Measurements from ENCODE around the gene CORO2B. TPM values are rescaled to one million over a fixed set of nuclear protein-coding genes. Genes with fewer than 3 reads are reported as not detected.

The CORO2B gene
- total and polyA plus RNA-seq, 2 experiments from 2014 or later = 1.6 to 4.6 TPM

DNA sequence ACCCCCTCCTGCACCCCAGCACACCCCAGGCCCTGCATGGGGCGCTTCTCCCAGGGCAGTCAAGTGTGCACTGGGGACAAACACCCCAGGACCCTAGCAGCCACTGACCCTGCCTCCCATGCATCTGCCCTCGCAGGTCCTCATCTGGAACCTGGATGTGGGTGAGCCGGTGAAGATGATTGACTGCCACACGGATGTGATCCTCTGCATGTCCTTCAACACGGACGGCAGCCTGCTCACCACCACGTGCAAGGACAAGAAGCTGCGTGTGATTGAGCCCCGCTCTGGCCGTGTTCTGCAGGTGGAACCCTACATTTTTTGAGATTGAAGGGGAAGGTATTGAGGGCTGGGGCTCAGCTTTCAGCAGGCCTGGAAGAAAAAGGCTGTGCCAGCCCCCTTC is 132.6 kb downstream of the CORO2B start (continued):
- no peak for TF ChIP-seq JUNB (IDR thresholded peaks at IDR 0.05; ENCODE audit: unreplicated experiment)
- TF ChIP-seq, protein P1, sequence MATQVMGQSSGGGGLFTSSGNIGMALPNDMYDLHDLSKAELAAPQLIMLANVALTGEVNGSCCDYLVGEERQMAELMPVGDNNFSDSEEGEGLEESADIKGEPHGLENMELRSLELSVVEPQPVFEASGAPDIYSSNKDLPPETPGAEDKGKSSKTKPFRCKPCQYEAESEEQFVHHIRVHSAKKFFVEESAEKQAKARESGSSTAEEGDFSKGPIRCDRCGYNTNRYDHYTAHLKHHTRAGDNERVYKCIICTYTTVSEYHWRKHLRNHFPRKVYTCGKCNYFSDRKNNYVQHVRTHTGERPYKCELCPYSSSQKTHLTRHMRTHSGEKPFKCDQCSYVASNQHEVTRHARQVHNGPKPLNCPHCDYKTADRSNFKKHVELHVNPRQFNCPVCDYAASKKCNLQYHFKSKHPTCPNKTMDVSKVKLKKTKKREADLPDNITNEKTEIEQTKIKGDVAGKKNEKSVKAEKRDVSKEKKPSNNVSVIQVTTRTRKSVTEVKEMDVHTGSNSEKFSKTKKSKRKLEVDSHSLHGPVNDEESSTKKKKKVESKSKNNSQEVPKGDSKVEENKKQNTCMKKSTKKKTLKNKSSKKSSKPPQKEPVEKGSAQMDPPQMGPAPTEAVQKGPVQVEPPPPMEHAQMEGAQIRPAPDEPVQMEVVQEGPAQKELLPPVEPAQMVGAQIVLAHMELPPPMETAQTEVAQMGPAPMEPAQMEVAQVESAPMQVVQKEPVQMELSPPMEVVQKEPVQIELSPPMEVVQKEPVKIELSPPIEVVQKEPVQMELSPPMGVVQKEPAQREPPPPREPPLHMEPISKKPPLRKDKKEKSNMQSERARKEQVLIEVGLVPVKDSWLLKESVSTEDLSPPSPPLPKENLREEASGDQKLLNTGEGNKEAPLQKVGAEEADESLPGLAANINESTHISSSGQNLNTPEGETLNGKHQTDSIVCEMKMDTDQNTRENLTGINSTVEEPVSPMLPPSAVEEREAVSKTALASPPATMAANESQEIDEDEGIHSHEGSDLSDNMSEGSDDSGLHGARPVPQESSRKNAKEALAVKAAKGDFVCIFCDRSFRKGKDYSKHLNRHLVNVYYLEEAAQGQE (IDR thresholded peaks at IDR 0.05; ENCODE audit: unreplicated experiment) = no peak

DNA sequence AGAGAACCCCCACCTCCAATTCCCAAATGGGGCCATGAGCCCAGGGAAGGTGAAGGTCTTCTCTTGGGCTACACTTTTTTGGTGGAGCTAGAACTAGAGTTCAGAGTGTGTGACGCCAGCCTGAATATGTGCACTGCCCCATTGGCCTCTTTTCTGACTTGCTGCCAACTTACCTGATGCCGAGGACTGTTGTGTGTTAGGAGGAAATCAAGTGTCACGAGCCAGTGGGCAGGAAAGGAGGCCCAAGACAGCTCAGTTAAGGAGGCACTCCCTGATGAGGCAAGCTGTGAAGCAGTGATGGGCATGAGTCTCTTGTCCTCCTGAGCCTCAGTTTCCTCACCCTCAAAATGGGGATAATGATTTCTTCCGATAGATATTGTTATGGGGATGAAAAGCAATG is 134.1 kb downstream of the CORO2B start:
- no peak overlapping the region for H2AFZ ChIP-seq
- H3K4me1 ChIP-seq (ENCODE audit: insufficient read depth) = no peaks in the 10 kb centered on the region
- H3F3A ChIP-seq (replicated peaks; ENCODE audit: low read depth) = no peaks in the 10 kb centered on the region
- Mint-ChIP-seq H3K4me3 (no peak overlapping the region), H3K27me3 (ENCODE audit: insufficient read depth, low read depth, poor library complexity) (peaks cover 6% of the 10 kb centered on the region), H3K27ac (no peak overlapping the region), H3K4me1 (no peaks in the 10 kb centered on the region), H3K36me3 (ENCODE audit: low read depth) (no peaks in the 10 kb centered on the region; the same call in 2 of the 3 replicates), H3K9me3 (no peaks in the 10 kb centered on the region)
- H4K20me1 ChIP-seq (replicated peaks; ENCODE audit: insufficient read depth) = no peaks in the 10 kb centered on the region
- H3K79me2 ChIP-seq (replicated peaks; ENCODE audit: insufficient read depth) = no peaks in the 10 kb centered on the region
- H3K4me2 ChIP-seq = no peak overlapping the region
- H3K27me3 ChIP-seq (ENCODE audit: insufficient read depth) = no peaks in the 10 kb centered on the region
- no peak overlapping the region for H3K4me3 ChIP-seq
- ATAC-seq (no peak), DNase-seq (ENCODE audit: low spot score) (no peak)
- no peaks in the 10 kb centered on the region for H3K9me2 ChIP-seq (ENCODE audit: insufficient read depth)
- no peaks in the 10 kb centered on the region for H3K36me3 ChIP-seq (ENCODE audit: insufficient read depth)
- H3K27ac ChIP-seq (ENCODE audit: low read depth) = no peak overlapping the region
- TF ChIP-seq ZNF331 (CRISPR knock-in tag; IDR thresholded peaks at IDR 0.05; ENCODE audit: low read depth) = no peak
- TF ChIP-seq, protein P1 (IDR thresholded peaks at IDR 0.05; ENCODE audit: unreplicated experiment) = no peak
- no peak for TF ChIP-seq EZH2 (IDR thresholded peaks at IDR 0.05; ENCODE audit: low read depth, unreplicated experiment)
- TF ChIP-seq EZH2phosphoT487 (IDR thresholded peaks at IDR 0.05; ENCODE audit: unreplicated experiment) = no peak
- TF ChIP-seq POLR2AphosphoS5 (IDR thresholded peaks at IDR 0.05; ENCODE audit: low read depth) = no peak
- TF ChIP-seq ZNF114 (CRISPR knock-in tag; IDR thresholded peaks at IDR 0.05) = no peak
- no peak for TF ChIP-seq STAT1 (IDR thresholded peaks at IDR 0.05; ENCODE audit: unreplicated experiment)
- TF ChIP-seq, protein P2, sequence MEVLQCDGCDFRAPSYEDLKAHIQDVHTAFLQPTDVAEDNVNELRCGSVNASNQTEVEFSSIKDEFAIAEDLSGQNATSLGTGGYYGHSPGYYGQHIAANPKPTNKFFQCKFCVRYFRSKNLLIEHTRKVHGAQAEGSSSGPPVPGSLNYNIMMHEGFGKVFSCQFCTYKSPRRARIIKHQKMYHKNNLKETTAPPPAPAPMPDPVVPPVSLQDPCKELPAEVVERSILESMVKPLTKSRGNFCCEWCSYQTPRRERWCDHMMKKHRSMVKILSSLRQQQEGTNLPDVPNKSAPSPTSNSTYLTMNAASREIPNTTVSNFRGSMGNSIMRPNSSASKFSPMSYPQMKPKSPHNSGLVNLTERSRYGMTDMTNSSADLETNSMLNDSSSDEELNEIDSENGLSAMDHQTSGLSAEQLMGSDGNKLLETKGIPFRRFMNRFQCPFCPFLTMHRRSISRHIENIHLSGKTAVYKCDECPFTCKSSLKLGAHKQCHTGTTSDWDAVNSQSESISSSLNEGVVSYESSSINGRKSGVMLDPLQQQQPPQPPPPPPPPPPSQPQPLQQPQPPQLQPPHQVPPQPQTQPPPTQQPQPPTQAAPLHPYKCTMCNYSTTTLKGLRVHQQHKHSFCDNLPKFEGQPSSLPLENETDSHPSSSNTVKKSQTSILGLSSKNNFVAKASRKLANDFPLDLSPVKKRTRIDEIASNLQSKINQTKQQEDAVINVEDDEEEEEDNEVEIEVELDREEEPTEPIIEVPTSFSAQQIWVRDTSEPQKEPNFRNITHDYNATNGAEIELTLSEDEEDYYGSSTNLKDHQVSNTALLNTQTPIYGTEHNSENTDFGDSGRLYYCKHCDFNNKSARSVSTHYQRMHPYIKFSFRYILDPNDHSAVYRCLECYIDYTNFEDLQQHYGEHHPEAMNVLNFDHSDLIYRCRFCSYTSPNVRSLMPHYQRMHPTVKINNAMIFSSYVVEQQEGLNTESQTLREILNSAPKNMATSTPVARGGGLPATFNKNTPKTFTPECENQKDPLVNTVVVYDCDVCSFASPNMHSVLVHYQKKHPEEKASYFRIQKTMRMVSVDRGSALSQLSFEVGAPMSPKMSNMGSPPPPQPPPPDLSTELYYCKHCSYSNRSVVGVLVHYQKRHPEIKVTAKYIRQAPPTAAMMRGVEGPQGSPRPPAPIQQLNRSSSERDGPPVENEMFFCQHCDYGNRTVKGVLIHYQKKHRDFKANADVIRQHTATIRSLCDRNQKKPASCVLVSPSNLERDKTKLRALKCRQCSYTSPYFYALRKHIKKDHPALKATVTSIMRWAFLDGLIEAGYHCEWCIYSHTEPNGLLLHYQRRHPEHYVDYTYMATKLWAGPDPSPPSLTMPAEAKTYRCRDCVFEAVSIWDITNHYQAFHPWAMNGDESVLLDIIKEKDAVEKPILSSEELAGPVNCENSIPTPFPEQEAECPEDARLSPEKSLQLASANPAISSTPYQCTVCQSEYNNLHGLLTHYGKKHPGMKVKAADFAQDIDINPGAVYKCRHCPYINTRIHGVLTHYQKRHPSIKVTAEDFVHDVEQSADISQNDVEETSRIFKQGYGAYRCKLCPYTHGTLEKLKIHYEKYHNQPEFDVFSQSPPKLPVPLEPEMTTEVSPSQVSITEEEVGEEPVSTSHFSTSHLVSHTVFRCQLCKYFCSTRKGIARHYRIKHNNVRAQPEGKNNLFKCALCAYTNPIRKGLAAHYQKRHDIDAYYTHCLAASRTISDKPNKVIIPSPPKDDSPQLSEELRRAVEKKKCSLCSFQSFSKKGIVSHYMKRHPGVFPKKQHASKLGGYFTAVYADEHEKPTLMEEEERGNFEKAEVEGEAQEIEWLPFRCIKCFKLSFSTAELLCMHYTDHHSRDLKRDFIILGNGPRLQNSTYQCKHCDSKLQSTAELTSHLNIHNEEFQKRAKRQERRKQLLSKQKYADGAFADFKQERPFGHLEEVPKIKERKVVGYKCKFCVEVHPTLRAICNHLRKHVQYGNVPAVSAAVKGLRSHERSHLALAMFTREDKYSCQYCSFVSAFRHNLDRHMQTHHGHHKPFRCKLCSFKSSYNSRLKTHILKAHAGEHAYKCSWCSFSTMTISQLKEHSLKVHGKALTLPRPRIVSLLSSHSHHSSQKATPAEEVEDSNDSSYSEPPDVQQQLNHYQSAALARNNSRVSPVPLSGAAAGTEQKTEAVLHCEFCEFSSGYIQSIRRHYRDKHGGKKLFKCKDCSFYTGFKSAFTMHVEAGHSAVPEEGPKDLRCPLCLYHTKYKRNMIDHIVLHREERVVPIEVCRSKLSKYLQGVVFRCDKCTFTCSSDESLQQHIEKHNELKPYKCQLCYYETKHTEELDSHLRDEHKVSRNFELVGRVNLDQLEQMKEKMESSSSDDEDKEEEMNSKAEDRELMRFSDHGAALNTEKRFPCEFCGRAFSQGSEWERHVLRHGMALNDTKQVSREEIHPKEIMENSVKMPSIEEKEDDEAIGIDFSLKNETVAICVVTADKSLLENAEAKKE (CRISPR knock-in tag; IDR thresholded peaks at IDR 0.05) = no peak
- TF ChIP-seq, protein P3, sequence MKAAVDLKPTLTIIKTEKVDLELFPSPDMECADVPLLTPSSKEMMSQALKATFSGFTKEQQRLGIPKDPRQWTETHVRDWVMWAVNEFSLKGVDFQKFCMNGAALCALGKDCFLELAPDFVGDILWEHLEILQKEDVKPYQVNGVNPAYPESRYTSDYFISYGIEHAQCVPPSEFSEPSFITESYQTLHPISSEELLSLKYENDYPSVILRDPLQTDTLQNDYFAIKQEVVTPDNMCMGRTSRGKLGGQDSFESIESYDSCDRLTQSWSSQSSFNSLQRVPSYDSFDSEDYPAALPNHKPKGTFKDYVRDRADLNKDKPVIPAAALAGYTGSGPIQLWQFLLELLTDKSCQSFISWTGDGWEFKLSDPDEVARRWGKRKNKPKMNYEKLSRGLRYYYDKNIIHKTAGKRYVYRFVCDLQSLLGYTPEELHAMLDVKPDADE (IDR thresholded peaks at IDR 0.05) = no peak
- TF ChIP-seq CREB1 (CRISPR knock-in tag; IDR thresholded peaks at IDR 0.05; ENCODE audit: low read depth) = no peak

Measured in GM23338 (cell line).